ENCODE measurements around the gene IFNAR2. TPM values are rescaled to one million over a fixed set of nuclear protein-coding genes. Genes with fewer than 3 reads are reported as not detected.

The IFNAR2 gene
- total RNA-seq, 1 experiment from 2014 or later, result 12.3 TPM

- Histone ChIP-seq H4K20me1 (ENCODE audit: insufficient read depth) (no peaks in the 10 kb centered on the region), H3K9me3 (ENCODE audit: control insufficient read depth in 1 of 2, insufficient read depth in 1 of 2, low read depth in 1 of 2, low read length in 2 of 2) (no peaks in the 10 kb centered on the region; a peak in 1 of 4 replicates), H3K79me2 (ENCODE audit: insufficient read depth, low read length) (no peaks in the 10 kb centered on the region), H2AFZ (ENCODE audit: low read depth, low read length, poor library complexity, severe bottlenecking) (no peak overlapping the region), H3K4me2 (ENCODE audit: low read length) (no peak overlapping the region), H3K9me2 (ENCODE audit: insufficient read depth) (no peaks in the 10 kb centered on the region), H3K4me3 (replicated peaks in 1 of 2; ENCODE audit: low read depth in 1 of 2, low read length in 2 of 2) (no peak overlapping the region), H3K27me3 (ENCODE audit: insufficient read depth, low read length) (no peaks in the 10 kb centered on the region), H3K27ac (ENCODE audit: low read depth, low read length) (no peak overlapping the region), H3K9ac (ENCODE audit: low read length) (no peak overlapping the region), H3K4me1 (ENCODE audit: control insufficient read depth in 1 of 2, insufficient read depth in 2 of 2, low read length in 2 of 2) (no peaks in the 10 kb centered on the region), H3K36me3 (ENCODE audit: control insufficient read depth in 1 of 2, insufficient read depth in 2 of 2, low read length in 2 of 2) (no peaks in the 10 kb centered on the region)
- no peak for ATAC-seq
- ChIA-PET POLR2A (no interaction called here), RAD21 (ENCODE audit: low non-redundant PET in 1 of 2, low total read pairs in 2 of 2, uncharacterized antibody in 2 of 2, unreplicated experiment in 2 of 2) (no interaction called here), CTCF (interaction anchor here (1.0 kb wide), 1 partner anchor 150 kb away, joined by 3 read pairs; no protein-coding TSS in a partner anchor)
- no peak for DNase-seq (ENCODE audit: low read depth, low spot score)
- no TSS peak for BruUV-seq (replicated peaks)
- intact Hi-C loops (cut with micrococcal nuclease), result no loop called here
- no peak for TF ChIP-seq EZH2 (IDR thresholded peaks at IDR 0.05)
- no peak for TF ChIP-seq EGR1 (IDR thresholded peaks at IDR 0.05; ENCODE audit: low read depth)
- no peak for TF ChIP-seq POLR2AphosphoS5 (IDR thresholded peaks at IDR 0.05; ENCODE audit: low read depth, low read length)
- TF ChIP-seq SRF (IDR thresholded peaks at IDR 0.05; ENCODE audit: low read depth), result no peak
- no peak for TF ChIP-seq ZBTB33 (IDR thresholded peaks at IDR 0.05; ENCODE audit: extremely low read depth, insufficient replicate concordance, low read length)
- TF ChIP-seq CBX3 (IDR thresholded peaks at IDR 0.05; ENCODE audit: low read depth), result no peak
- no peak for TF ChIP-seq RAD21 (IDR thresholded peaks at IDR 0.05; ENCODE audit: low read depth)
- no peak for TF ChIP-seq FOSL1 (IDR thresholded peaks at IDR 0.05; ENCODE audit: low read depth)
- TF ChIP-seq CEBPB (IDR thresholded peaks at IDR 0.05; ENCODE audit: low read depth), result no peak
Measured at GRCh38 chr21:33211732-33212131, 18.0 kb upstream of the IFNAR2 start.
